NCI-H128 (cell line): ENCODE data around the gene TSACC.

Experiments
- DNase-seq: peaks from one replicate; lab custom pipeline; 2025; ENCODE audit not compliant: unreplicated experiment; lab: John Stamatoyannopoulos, UW

The TSACC gene

DNA sequence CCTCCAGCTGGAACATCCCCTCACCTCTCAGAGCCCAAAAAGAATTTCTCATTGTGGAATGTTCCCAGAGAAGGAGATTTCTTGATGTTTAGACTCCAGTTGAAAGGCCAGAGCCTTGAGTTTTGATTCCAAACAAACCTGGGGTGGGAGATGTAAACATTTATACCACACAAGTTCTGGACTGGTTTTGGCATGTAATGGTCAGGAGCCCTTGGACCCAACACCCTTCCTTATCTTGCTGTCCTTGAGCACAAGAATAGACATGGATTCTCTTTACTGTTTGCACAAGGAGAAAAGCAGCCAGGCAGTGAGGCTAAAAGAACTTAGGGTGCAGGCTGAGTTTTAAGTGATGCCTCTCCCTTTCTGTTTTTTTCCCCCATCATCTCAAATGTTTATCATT lies 35.2 kb downstream of the TSACC start:
- no peak for DNase-seq

DNA sequence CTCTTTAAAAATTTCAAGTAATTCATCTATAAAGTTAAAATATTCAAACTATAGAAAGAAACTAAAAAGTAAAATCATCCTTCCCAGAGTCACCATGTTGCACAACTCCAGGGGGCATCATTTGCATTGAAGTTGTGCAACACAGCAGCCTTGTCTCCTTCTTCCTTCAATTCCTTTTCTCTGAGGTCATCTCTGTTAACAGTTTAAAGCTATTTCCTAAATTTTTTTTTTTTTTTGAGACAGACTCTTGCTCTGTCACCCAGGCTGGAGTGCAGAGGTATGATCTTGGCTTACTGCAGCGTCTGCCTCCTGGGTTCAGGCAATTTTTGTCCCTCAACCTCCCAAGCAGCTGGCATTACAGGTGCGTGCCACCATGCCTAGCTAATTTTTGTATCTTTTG lies 37.8 kb downstream of the TSACC start:
- DNase-seq: no peak

DNA sequence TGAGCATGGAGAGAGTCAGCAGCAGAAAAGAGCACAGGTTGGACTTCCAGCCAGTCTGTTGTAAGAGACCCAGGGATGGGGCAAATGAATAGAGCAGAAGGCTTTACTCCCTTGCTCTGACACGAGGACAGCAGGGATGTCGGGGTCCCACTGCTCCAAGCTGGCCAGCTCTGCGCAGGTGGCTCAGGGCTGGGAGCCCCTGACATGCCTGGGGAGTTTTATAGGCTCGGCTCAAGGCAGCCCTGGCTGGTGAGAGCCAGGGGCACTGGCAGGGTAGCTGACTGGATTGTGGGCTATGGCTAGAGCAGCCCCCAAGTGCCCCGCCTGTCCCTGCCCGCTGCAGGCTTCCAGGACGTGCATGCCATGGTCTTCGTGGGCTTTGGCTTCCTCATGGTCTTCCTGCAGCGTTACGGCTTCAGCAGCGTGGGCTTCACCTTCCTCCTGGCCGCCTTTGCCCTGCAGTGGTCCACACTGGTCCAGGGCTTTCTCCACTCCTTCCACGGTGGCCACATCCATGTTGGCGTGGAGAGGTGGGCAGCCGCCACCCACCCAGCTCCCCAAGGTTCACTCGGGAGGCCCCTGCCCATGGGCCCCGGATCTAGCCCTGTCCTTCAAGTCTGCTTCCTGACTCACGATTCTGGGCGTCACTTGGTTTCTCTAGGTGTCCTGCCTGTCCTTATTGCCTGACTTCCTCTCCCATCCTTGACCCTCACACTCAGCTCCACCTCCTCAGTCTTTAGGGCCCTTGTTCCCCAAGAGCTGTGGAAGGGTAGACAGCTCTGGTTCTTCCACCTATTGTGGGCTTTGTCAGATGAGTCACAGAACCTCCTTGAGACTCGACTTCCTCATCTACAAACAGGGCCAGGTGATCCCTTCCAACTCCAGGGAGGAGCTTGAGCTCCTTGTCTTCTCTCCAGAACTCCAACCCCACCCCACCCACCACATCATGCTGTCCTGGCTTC lies 38.9 kb downstream of the TSACC start:
- DNase-seq: no peak

DNA sequence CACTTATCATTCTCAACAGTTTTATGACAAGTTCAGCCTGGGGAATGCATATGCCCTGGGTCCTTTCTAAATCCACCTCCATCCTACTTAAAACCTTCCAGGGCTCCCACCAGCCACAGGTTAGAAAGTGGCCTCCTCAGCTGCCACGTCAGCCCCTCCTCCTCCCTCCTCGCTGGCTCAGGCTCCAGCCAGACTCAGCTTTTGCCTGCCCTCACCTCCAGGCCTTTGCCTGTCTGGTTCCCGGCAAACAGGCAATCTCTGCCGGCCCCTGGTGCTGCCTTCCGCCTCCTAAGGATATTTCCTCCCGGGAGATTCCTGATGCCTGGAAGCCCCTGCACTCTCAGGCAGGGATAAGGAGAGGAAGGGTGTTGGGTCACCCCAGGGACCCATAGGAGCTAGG lies 40.2 kb downstream of the TSACC start:
- no peak for DNase-seq

DNA sequence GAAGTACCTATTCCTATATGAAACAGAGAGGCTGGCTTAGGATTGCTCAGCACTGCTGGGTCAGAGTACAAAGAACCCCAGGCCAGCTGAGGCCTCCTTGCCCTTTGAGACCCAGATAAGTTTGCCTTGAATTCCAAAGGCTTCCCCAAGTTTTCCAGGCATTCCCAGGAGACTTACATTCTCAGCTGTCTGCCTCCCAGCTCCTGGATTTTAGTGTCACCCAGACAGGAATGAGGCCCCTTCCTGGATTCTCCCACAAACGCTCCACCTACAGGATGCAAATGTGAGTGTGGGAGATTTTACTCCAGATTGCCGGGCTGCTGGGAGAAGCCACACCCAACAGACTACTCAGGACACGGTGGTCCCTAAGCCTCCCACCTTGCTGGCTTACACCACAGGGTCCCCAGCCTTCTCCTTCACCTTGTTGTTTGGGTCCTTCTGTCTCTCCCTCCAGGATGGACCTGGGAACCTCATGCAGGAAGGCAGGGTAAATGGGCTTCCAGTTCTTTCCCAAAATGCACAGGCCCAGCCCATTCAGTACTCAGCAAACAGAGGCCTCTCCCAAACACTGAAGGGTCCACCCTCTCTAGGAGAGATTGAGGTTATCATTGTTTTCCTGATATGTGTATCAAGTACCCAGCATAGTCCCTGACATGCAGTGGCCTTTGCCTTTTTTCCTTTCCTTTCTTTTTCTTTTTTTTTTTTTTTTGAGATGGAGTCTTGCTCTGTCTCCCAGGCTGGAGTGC lies 41.3 kb downstream of the TSACC start:
- no peak for DNase-seq

DNA sequence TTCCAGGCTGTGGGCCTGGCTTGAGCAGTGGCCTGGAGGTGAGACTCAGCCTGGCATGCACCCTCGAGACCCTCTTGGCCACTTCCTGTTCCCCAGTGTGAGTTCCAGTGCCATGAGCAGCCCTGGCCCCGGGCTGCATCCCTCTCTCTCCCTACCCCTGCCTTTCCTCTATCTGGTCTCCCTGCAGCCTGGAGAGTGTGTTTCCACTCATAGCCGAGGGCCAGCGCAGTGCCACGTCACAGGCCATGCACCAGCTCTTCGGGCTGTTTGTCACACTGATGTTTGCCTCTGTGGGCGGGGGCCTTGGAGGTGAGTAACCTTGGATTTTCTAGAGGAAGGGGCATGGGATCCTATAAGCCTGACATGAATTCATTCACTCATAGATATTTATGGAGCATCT lies 44.2 kb downstream of the TSACC start:
- DNase-seq: no peak

DNA sequence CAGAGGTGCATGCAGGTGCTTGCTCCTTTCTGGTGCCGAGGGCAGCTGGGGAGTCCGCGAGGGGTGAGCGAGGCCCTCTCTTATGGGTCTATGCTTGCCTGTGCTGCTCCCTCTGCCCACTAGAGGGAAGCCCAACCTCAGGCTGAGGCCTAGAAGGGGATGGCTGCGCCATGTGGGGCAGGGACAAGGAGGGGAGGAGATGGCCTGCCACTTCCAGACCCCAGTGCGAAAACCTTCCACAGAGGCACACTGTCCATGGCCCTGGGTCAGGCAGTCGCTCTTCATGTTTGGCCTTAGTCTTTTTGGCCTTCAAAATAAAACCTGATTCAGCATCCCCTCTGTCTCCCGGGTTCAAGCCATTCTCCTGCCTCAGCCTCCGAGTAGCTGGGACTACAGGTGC lies 44.7 kb downstream of the TSACC start:
- DNase-seq: peak; percentile 58

DNA sequence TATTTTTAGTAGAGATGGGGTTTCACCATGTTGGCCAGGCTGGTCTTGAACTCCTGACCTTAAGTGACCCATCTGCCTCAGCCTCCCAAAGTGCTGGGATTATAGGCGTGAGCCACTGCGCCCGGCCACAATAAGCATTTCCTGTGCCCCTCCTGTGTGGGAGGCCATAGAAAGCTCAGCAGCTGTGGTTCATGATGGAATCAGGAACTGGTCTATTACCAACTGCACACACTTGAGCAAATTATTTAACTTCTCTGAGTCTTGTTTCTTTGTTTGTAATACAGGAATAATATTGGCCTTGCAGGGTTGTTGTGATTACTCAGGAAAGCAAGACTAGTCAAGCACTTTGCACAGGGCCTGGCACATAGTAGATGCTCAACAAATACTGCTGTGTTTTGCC lies 45.7 kb downstream of the TSACC start:
- no peak for DNase-seq

DNA sequence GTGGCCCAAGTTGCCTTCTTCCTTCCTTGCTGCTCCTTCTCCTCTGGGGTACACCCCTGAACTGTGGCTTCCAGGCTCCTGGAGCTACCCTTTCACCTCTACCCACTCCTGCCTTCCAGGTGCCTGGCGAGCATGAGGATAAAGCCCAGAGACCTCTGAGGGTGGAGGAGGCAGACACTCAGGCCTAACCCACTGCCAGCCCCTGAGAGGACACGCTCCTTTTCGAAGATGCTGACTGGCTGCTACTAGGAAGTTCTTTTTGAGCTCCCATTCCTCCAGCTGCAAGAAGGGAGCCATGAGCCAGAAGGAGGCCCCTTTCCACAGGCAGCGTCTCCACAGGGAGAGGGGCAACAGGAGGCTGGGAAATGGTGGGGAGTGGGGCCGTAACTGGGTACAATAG lies 46.3 kb downstream of the TSACC start:
- DNase-seq: no peak

DNA sequence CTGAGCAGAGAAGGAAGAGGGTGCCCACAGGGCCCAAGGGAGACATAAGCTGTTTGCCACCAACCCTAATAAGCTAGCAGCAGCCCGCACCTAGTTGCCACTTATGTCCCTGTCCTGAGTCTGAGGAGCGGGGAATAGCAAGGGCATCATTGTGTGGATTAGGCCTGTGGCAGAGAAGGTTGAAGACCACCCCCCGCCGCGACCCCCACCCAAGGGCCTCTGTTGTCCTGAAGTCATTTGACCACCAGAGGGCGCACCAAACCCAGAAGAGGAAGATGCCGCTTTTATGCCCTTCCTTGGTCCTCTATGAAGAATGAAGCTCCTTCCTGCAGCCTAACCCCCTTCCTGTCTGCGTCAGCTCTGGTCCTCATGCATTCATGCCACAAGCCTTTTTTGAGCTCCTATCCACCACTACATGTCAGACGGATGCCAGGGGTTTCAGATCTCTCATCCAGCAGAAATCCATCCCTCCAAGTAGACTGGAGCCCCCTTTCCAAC lies 47.3 kb downstream of the TSACC start:
- peak; percentile 57 for DNase-seq

DNA sequence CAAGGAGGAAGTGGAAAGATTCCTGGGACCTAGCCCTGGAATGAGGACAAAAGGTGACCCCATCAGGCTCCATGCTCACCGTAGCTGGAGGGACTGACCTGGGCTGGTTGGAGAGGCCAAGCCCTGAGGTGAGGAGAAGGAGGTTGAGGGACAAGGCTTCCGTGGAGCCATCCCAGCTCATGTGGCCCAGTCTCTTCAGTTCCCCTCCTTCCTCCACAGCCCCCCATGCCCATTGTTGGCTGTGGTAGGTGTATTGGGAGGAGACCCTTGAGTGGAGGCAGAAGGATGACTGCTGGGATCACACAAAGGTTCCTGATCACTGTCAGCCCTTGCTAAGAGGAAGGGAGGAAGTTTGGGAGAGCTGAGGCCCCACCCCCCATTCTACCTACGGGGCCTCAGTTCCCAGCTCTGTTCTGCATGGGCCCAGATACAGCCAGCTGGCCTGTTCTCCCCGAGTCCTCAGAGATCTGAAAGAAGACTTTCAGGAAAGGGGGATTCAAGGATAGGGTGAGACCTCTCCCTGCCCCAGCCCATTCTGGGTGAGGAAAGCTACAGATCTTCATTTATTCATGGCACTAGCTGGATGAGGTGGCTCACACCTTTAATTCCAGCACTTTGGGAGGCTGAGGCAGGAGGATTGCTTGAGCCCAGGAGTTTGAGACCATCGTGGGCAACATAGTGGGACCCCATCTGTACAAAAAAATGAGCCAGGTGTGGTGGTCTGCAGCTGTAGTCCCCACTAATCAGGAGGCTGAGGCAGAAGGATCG lies 48.0 kb downstream of the TSACC start:
- DNase-seq: no peak

DNA sequence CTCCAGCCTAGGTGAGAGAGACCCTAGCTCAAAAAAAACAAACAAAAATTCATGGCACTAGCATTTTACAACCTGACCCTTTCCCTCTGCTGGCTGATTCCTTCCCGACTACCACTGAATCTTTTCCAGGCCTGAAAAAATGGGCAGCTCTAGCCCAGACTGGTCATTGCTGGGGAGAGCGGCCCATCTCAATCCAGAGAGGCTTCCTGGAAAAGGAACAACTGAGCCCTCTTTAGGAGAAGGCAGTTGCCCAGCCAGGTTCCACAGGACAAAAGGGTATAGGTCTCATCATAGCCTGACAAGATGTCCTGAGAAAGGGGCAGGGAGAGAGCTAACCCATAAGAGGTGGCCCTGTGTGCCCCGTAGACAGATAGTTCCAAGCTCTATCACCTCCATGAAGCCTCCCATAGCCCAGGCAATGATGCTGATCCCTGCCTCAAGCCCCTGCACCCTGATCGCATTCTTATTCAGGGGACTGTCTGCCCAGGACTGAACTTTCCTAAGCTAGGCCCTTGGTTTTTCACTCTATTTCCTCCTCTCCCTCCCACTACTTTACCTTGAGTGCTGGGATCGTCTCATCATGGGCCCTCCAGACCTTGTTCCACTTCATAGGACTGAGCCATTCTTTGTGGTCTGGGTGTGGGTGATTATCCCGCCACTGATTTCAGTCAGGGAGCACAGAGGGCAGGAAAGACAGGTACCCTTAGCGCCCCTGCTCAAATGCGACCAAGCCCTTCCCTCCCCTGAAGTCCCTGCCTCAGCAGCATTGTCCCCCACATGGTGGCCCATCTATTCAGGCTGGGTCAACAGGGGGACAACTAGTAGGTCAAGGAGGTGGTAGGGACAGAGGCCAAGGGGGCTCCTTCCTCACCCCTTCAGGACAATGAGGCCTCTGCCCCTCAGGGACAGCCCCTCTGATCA lies 48.9 kb downstream of the TSACC start:
- DNase-seq: no peak

DNA sequence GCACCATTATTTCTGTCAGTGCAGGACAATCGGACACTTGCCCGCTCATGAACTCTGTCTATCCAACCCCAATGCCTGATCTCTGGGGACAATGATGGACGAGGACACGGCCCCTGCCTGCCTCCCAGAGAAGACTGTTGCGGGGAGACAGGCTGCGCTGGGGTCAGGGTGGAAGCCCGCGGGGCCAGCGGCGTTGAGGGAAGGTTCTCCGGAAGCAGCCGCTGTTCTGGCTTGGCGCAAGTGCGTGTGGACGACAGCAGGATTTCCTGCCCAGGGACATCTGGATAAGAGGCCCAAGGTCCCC lies 49.5 kb downstream of the TSACC start:
- no peak for DNase-seq

DNA sequence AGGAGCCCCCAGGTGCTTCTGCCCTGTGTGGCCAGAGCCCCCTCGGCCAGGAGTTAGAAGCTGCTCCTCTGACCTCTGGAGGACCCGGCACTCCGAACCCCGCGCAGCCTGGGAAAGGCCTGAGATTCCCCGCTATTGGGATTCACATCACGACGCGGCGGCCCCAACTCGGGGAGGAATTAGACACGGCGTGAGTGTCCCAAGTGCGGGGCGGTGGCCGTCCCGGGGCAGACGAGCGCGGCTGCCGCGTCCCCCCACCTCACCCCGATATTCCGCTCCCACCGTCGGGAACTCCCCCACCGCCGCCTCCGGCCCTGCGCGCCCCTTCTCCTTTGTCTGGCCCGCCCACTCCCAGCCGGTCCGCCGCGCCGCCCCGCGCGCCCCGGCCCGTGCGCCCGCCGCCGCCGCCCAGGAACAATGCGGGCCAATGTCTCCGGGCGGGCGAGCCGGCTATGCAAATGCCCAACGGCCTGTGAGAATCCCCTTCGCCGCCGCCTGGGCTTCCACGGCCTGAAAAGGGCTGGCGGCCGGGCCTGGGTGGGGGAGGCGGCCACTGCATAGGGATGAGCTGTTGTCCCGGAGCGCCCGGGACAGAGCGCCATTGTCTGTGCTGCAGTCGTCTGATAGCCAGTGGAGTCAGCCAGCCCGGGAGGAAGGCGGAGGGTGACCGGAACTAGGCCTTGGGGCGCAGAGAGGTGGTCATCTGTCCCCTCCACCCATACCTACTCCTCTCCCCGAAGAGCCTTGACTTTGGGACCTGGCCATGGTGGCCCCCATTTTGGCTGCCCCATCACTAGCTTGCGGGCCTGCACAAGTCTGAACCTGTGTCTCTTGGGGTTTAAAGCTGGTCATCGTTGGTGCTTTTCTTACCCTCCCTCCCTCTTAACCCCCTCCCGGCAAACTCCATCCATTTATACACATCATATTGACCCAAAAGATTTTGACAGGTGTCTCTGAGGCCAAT lies 50.1 kb downstream of the TSACC start:
- no peak for DNase-seq

DNA sequence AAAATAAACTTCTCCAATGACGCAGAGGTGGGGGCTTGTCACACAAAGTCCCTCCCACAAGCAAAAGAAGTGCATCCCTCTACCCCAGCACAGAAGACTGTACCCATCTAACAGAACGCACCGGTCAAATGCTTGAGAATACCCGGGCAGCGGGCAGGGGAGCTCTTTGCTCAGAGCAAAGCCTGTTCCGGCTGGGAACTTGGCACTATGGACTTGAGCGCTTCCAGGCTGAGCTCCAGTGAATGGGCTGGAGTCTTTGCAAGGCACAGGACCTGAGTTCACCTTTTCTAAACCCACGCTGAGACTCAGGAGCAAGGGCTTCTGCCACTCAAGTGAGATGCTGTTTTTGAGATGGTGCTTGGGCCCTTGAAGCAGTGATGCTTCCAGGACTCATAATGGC lies 51.0 kb downstream of the TSACC start:
- no peak for DNase-seq

DNA sequence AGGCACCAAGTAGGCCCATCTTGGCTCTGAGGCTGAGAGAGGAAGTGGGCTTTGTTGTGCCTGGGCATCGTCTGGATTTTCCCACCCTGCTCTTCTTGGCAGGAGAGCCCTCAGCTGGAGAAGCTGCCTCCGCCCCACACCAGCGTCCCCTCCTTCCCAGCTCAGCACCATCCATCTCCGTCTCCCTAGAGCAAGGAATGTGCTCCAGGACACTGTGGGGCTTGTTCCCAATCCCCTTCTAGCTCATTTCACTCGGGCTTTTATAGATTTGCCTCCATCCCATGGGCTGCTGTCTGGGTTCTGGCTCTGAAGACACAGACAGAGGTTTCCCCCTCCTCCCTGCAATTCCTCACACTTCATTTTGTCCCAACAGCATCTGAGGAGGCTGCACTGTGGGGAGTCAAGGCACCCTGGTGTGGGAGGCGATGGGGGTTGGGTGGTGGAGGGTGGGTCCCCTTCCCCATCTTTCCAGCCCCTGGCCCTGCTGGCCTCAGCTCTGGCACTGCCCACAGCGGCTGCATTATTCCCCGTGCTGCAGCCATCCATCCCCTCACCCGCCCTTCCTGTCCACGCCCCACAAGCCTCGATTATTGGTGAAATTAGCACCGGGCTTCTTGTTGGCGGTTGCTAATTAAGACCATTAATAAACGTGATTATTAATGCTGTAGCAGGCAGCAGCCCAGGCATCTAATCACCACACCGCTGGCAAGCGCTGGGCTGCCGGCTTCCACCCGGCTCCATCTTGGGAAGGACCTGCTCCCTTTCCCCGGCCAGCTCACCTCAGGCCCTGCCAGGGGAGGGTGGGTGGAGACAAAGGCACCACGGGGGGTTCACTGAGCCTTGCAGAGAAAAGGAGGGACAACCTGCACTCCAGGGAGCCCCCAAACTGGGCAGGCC lies 52.4 kb downstream of the TSACC start:
- DNase-seq: no peak

DNA sequence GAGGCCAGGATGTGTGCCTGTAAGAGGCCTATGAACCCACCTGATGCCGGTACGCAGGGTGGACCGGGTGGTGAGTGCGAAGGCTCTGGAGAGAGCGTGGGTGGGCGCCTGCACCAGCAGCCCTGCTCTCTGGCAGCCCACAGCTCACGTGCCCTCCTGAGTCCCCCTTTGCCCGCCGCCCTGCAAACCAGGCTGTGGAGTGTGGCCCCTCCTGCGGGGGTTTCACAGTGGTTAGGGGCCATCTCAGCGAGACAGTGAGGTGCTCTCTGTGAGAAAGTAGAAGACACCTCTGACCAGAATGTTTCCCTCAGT lies 53.0 kb downstream of the TSACC start:
- DNase-seq: no peak

DNA sequence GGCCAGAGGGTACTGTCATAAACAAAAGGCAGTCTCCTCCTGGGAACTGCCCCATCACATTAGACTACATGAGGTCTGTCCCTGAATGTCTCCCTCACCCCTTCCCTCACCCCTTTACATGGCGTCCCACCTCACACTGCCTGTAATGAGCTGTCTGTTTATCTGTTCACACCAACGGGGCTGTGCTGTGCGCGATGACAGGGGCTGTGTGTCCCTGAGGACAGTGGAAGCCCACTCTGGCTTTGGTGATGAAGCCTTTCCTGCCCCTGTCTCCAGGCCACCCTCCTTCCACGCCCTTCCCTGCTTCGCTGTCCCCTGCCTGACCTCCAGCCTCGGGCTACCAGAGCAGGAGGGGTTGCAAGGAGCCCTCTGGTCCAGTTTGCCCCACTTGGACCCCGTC lies 53.4 kb downstream of the TSACC start:
- no peak for DNase-seq

DNA sequence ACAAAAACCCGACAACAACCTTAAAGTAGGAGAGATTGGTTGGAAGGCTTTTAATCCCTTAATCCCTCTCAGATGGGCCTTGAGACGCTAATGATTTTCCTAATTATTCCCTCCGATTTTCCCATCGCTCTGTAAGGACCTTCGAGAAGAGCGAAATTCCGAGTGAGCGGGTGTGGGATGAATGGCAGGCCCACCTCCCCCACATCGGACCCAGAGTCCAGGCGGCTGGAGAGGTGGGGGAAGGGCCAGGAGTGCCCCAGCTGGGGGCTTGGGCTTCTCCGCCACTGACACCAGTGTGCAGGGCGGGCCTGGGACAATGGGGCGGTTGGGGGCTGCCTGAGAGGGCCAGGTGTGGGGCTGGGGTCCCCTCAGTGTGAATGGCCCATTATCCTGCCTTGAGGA lies 54.1 kb downstream of the TSACC start:
- no peak for DNase-seq
